ENCODE data around the gene CAPN5.

DNA sequence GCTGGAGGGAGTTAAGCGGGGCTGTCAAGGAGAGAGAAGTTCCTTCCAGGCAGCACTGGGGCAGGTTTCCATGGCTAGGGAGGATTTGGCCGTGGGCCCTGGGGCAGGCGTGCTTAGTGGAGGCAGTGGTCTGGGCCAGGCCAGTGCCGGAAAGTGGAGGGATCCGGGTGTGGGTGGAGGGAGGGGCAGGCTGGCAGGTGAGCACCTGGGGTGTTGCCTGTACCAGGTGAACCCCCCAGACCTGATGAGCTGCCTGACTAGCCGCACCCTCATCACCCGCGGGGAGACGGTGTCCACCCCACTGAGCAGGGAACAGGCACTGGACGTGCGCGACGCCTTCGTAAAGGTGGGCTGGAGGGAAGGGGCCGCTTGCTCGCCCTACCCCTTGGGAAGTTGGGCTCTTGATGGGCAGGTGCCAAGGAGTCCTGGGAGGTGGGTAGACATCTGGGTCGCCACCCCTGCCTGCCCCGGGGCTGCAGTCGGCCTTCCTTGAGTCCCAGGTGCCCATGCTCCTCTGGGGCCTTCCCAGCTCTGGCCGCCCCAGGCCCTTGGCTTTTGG lies 93.2 kb downstream of the CAPN5 start:
- TF ChIP-seq POLR2AphosphoS5 (IDR thresholded peaks at IDR 0.05; ENCODE audit: low read depth, low read length) (no peak), RFX5 (IDR thresholded peaks at IDR 0.05; ENCODE audit: borderline replicate concordance, low read depth, low read length) (no peak), RNF2 (IDR thresholded peaks at IDR 0.05; ENCODE audit: borderline replicate concordance, low read depth, low read length, missing control alignments, poor library complexity, severe bottlenecking) (no peak), USF2 (IDR thresholded peaks at IDR 0.05; ENCODE audit: low read length) (no peak), CREB1 (IDR thresholded peaks at IDR 0.05) (no peak), YY1 (IDR thresholded peaks at IDR 0.05; ENCODE audit: low read depth, low read length) (no peak), SIN3A (conservative IDR thresholded peaks at IDR 0.05 in 1 of 2, IDR thresholded peaks at IDR 0.05 in 1 of 2; ENCODE audit: low read depth in 1 of 2, low read length in 2 of 2) (no peak), TCF12 (IDR thresholded peaks at IDR 0.05; ENCODE audit: low read depth, low read length) (no peak), KDM1A (IDR thresholded peaks at IDR 0.05; ENCODE audit: borderline replicate concordance, low read length) (no peak)
- TF ChIP-seq, protein P1, sequence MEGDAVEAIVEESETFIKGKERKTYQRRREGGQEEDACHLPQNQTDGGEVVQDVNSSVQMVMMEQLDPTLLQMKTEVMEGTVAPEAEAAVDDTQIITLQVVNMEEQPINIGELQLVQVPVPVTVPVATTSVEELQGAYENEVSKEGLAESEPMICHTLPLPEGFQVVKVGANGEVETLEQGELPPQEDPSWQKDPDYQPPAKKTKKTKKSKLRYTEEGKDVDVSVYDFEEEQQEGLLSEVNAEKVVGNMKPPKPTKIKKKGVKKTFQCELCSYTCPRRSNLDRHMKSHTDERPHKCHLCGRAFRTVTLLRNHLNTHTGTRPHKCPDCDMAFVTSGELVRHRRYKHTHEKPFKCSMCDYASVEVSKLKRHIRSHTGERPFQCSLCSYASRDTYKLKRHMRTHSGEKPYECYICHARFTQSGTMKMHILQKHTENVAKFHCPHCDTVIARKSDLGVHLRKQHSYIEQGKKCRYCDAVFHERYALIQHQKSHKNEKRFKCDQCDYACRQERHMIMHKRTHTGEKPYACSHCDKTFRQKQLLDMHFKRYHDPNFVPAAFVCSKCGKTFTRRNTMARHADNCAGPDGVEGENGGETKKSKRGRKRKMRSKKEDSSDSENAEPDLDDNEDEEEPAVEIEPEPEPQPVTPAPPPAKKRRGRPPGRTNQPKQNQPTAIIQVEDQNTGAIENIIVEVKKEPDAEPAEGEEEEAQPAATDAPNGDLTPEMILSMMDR (IDR thresholded peaks at IDR 0.05; ENCODE audit: control extremely low read depth in 1 of 3, insufficient read depth in 1 of 3, low read depth in 1 of 3, low read length in 3 of 3): no peak
